OCI-LY3 (cell line): ENCODE measurements around the gene ABCB9.
"Not testable (repeated sequence)": the region's sequence is repeated elsewhere in the genome, so short reads cannot be mapped to it uniquely, and the experiment has no call there.

Experiments
- H2AFZ ChIP-seq: fragments of 200-600, 300-600 bp; shearing (Covaris generic); 2 replicates; pipeline ENCODE4 v1.6.0; 2014; ENCODE audit warnings: antibody characterized with exemption, low read depth, low read length
- H3K27ac ChIP-seq: fragments of 200-600, 300-600 bp; sonication (generic); 2 replicates; pipeline ENCODE4 v1.5.1; 2014; ENCODE audit warnings: mild to moderate bottlenecking, low read length, moderate library complexity, mixed read lengths
- H3K27me3 ChIP-seq: fragments of 200-600, 300-600 bp; sonication (generic); 2 replicates; pipeline ENCODE4 v1.6.1; 2014; ENCODE audit warnings: low read depth, low read length, mixed read lengths
- H3K36me3 ChIP-seq: fragments of 200-600, 300-600 bp; sonication (generic); replicated peaks from 2 replicates; pipeline ENCODE3; 2014; ENCODE audit warnings: low read depth, low read length, mixed read lengths
- H3K4me1 ChIP-seq: fragments of 300-600, 200-600 bp; sonication (generic); 2 replicates; pipeline ENCODE4 v1.6.1; 2014; ENCODE audit warnings: low read length, mixed read lengths
- H3K4me2 ChIP-seq: fragments of 200-600, 300-600 bp; sonication (generic); 2 replicates; pipeline ENCODE4 v1.6.1; 2014; ENCODE audit warnings: low read length, mixed read lengths
- H3K4me3 ChIP-seq: fragments of 300-600, 200-600 bp; sonication (generic); 2 replicates; pipeline ENCODE4 v1.5.1; 2014; ENCODE audit warnings: antibody characterized with exemption, mild to moderate bottlenecking, low read length, moderate library complexity
- H3K79me2 ChIP-seq: fragments of 300-600, 200-600 bp; shearing (Covaris generic); 2 replicates; pipeline ENCODE4 v1.6.1; 2014; ENCODE audit warnings: mild to moderate bottlenecking, low read length, mixed read lengths
- H3K9ac ChIP-seq: fragments of 300-600, 200-600 bp; shearing (Covaris generic); 2 replicates; pipeline ENCODE4 v1.6.0; 2014; ENCODE audit warnings: mild to moderate bottlenecking, low read length, moderate library complexity
- H3K9me3 ChIP-seq: fragments of 200-600, 300-600 bp; shearing (Covaris generic); 2 replicates; pipeline ENCODE4 v1.6.1; 2014; ENCODE audit warnings: low read length, mixed read lengths; ENCODE audit not compliant: insufficient read depth
- H4K20me1 ChIP-seq: fragments of 200-600, 300-600 bp; sonication (generic); 2 replicates; pipeline ENCODE4 v1.6.1; 2016; ENCODE audit warnings: low read length, mixed read lengths; ENCODE audit not compliant: insufficient read depth
- EZH2phosphoT487 ChIP-seq: fragments of 200-600 bp; shearing (Covaris generic); IDR thresholded peaks from 2 replicates; pipeline ENCODE4 v1.6.1; 2018; ENCODE audit warnings: antibody characterized with exemption, mixed run types, low read depth
- TF ChIP-seq, protein P1 (sequence below): fragments of 200-600, 300-600 bp; sonication (generic); IDR thresholded peaks from 2 replicates; pipeline ENCODE4 v1.5.1; 2014; ENCODE audit warnings: antibody characterized with exemption, low read length, low read depth

The ABCB9 gene

DNA sequence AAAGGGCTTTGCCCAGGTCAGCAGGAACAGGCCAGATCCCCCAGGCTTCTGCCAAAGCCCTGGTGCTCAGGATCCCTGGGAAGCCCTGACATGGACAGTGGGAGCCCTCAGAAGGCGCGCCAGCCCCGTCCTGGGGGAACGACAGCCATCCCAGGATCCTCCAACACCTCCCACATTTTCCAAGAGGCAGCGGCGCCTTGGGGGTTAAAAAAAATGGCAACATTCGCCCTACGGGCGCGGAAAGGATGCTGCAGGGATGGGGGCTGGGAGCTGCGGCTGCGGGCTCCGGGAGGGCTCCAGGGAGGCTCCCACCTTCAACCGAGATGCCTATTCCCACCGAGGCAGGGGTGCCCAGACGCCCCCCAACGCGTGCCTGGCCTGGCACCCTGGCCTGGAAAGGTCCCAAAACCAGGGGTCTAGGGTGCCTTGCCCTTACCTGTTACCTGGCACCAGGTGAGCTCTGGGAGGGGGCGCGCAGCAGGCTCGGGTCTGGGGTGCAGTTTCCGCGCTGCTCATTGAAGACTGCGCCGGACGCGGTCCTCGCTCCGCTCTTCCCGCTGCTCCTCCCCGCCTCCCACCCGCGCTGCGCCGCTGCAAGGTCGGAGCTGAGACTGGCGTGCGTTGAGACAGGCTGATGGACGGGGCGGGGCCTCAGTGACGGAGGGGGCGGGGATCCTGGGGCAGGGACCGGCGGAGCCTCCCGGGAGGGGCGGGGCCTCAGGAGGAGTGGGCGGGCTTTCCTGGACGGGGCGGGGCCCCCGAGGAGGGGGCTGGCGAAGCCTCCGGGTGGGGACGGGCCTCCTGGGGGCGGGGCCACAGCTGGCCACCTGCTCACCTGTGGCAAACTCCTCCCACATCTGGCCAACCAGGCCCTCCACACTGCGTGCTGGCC, at the start of gene ABCB9:
Gene ABCB9, minus strand, starts transcription at position 613 of the 892 bp plus-strand sequence. CDS start 6,228 bp downstream, outside the sequence.
- Histone ChIP-seq H2AFZ (no peak within 1 kb of the TSS), H3K27ac (no peak within 1 kb of the TSS), H3K9ac (no peak within 1 kb of the TSS), H3K9me3 (no peaks in the 10 kb centered on the region), H3K4me1 (no peaks in the 10 kb centered on the region), H3K27me3 (no peaks in the 10 kb centered on the region), H3K4me2 (no peak within 1 kb of the TSS), H3K36me3 (no peaks in the 10 kb centered on the region), H3K79me2 (no peaks in the 10 kb centered on the region), H3K4me3 (no peak within 1 kb of the TSS), H4K20me1 (no peaks in the 10 kb centered on the region)
- TF ChIP-seq, protein P1, sequence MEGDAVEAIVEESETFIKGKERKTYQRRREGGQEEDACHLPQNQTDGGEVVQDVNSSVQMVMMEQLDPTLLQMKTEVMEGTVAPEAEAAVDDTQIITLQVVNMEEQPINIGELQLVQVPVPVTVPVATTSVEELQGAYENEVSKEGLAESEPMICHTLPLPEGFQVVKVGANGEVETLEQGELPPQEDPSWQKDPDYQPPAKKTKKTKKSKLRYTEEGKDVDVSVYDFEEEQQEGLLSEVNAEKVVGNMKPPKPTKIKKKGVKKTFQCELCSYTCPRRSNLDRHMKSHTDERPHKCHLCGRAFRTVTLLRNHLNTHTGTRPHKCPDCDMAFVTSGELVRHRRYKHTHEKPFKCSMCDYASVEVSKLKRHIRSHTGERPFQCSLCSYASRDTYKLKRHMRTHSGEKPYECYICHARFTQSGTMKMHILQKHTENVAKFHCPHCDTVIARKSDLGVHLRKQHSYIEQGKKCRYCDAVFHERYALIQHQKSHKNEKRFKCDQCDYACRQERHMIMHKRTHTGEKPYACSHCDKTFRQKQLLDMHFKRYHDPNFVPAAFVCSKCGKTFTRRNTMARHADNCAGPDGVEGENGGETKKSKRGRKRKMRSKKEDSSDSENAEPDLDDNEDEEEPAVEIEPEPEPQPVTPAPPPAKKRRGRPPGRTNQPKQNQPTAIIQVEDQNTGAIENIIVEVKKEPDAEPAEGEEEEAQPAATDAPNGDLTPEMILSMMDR = no peak
- no peak for TF ChIP-seq EZH2phosphoT487

DNA sequence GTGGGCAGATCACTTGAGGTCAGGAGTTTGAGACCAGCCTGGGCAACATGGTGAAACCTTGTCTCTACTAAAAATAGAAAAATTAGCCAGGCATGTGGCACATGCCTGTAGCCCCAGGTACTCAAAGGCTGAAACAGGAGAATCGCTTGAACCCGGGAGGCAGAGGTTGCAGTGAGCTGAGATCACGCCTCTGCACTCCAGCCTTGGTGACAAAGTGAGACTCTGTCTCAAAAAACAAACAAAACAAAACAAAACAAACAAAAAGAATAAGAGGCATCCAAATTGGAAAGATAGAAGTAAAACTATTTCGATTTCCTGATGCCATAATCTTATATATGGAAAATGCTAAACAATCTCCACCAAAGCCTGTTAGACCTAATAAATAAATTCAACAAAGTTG, 48.2 kb upstream of the ABCB9 start:
- not testable (repeated sequence) for H3K79me2 ChIP-seq, H3K27me3 ChIP-seq, H3K36me3 ChIP-seq, H4K20me1 ChIP-seq, H3K9me3 ChIP-seq, H3K4me2 ChIP-seq, H3K4me3 ChIP-seq, H3K27ac ChIP-seq, H2AFZ ChIP-seq, H3K9ac ChIP-seq, H3K4me1 ChIP-seq

DNA sequence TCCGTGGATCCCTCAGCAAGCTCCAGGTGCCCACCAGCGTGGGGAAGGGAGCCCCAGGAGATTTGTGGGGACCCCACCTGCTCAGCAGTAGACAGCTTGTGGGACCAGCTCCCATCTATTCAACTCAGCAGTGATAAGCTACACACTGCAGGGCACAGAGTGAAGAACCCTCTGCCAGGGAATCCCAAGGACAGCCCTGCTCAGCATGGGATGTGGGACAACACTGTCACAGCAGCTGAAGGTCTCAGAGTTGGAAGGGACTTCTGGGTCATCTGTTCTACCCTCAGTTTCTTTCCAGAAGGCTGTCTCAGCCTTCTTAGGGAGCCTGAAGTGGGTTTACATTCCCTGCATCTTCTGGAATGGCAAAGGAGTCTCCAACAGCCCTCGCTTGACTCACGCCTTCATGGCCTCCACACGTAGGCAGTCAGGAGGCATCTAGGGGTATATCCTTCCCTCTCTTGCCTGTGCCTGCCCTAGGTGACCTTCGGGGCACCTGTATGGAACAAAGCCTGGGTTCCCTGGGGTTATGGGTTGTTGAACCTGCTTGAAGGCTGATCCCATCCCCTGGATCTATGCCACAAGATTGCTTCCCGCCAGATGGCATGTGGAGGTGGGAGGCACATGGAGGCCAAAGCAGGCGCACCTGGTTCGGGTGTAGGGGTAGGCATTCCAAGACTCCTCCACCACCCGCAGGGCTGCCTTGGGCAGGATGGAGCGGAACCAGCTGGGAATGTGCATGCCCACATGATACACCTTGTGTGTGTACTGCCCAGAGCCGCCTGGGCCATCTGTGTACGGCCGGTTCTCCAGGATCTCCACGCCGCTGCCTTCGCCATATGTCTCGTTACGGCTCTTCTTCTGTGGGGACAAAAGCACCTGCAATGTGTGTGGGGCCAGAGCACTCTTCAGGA, 47.2 kb upstream of the ABCB9 start:
- Histone ChIP-seq H3K4me1 (no peaks in the 10 kb centered on the region), H3K9me3 (no peaks in the 10 kb centered on the region), H3K9ac (no peak overlapping the region), H3K36me3 (no peaks in the 10 kb centered on the region), H3K79me2 (no peaks in the 10 kb centered on the region), H3K27me3 (no peaks in the 10 kb centered on the region; the same call in 1 of the 2 replicates), H2AFZ (no peak overlapping the region), H3K4me2 (no peak overlapping the region), H3K27ac (no peak overlapping the region), H3K4me3 (no peak overlapping the region), H4K20me1 (no peaks in the 10 kb centered on the region)
- TF ChIP-seq EZH2phosphoT487 = no peak
- TF ChIP-seq, protein P1 = no peak

DNA sequence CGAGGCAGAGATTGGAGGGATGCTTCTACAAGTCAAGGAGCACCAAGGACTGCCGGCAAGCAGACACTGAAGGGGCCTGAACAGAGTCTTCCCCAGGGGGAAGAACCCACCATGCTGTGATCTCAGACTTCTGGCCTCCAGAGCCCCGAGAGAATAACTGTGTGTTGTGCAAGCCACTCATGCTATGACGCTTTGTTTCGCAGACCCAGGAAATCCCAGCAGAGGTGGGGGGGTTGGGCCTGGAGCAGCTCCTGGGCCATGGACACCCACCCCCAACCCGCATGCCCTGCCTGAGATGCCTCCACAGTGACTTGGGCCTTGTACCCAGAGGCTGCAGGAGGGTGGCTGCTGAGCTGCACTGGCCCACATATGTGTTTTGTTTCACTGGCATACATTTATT, 45.4 kb upstream of the ABCB9 start:
- no peaks in the 10 kb centered on the region for H3K79me2 ChIP-seq
- H3K4me2 ChIP-seq = no peak overlapping the region
- H3K9me3 ChIP-seq = no peaks in the 10 kb centered on the region
- no peaks in the 10 kb centered on the region for H4K20me1 ChIP-seq
- H3K27ac ChIP-seq = no peak overlapping the region
- no peaks in the 10 kb centered on the region; the same call in 1 of the 2 replicates for H3K27me3 ChIP-seq
- TF ChIP-seq EZH2phosphoT487 = no peak
- TF ChIP-seq, protein P1 = no peak
- no peak overlapping the region for H3K9ac ChIP-seq
- no peaks in the 10 kb centered on the region for H3K4me1 ChIP-seq
- no peak overlapping the region for H3K4me3 ChIP-seq
- no peaks in the 10 kb centered on the region for H3K36me3 ChIP-seq
- no peak overlapping the region for H2AFZ ChIP-seq
